Gastroesophageal sphincter (tissue), 4 donors: ENCODE data around the gene RAB44. TPM values are rescaled to one million over a fixed set of nuclear protein-coding genes. Genes with fewer than 3 reads are reported as not detected.

Experiments
- ATAC-seq: fragments of 150-250 bp; one replicate; pipeline ENCODE4 v1.9.1; 2016; ENCODE audit warnings: mild to moderate bottlenecking, moderate library complexity
- H3K27ac ChIP-seq, 4 donors: fragments of 200-600 bp; sonication (generic) in 3 of 4; 1 replicate in 3 of 4; 2 replicates in 1 of 4; pipeline ENCODE4 v1.5.1; 2016 to 2019
- H3K27me3 ChIP-seq: fragments of 200-600 bp; sonication (generic); one replicate; pipeline ENCODE4 v1.5.1; 2019
- H3K36me3 ChIP-seq, 2 donors: fragments of 200-600 bp; sonication (generic); one replicate each; pipeline ENCODE4 v1.5.1; 2019; ENCODE audit warnings: control low read depth in 1 of 2
- H3K4me1 ChIP-seq, 3 donors: fragments of 200-600 bp; sonication (generic); 1 replicate in 2 of 3; 2 replicates in 1 of 3; pipeline ENCODE4 v1.5.1; 2016 to 2019; ENCODE audit warnings: control low read depth in 2 of 3
- H3K4me3 ChIP-seq, 2 donors: fragments of 200-600 bp; sonication (generic); one replicate each; pipeline ENCODE4 v1.5.1; 2019; ENCODE audit warnings: mild to moderate bottlenecking in 1 of 2, moderate library complexity in 1 of 2
- H3K9me3 ChIP-seq, 3 donors: fragments of 200-600 bp; sonication (generic); one replicate each; pipeline ENCODE4 v1.5.1; 2017 to 2019; ENCODE audit warnings: control low read depth in 2 of 3
- CTCF ChIP-seq, 4 experiments: fragments of 200-600 bp in 2 of 4; fragments of 450-650 bp in 2 of 4; sonication (generic) in 1 of 4; IDR thresholded peaks; one replicate each; pipeline ENCODE4 v1.5.1; 2017 to 2019; ENCODE audit warnings: antibody characterized with exemption in 4 of 4, mild to moderate bottlenecking in 2 of 4, moderate library complexity in 2 of 4
- EP300 ChIP-seq: sonication (generic); formaldehyde crosslinking; IDR thresholded peaks from one replicate; pipeline ENCODE4 v1.6.1; 2017; ENCODE audit warnings: antibody characterized with exemption, mild to moderate bottlenecking
- POLR2A ChIP-seq, 2 donors: fragments of 450-650 bp; IDR thresholded peaks; one replicate each; pipeline ENCODE4 v1.6.1; 2017; ENCODE audit warnings: antibody characterized with exemption in 2 of 2, mild to moderate bottlenecking in 2 of 2, moderate library complexity in 1 of 2
- POLR2AphosphoS5 ChIP-seq: sonication (generic); formaldehyde crosslinking; IDR thresholded peaks from one replicate; pipeline ENCODE4 v1.6.1; 2017; ENCODE audit warnings: antibody characterized with exemption
- WGBS, 2 donors: methylation state at CpG; one replicate each; pipeline ENCODE4 v1.1.5; 2018; ENCODE audit warnings: low coverage in 1 of 2; 5-methylcytosine and 5-hydroxymethylcytosine counted together
- total RNA-seq, 4 donors: library from RNA; depleted of rRNA; stranded (reverse); fragments of >200 nt; gene quantifications; one replicate each; pipeline ENCODE4 v1.1.0, GENCODE V29; 2016

Gene RAB44
- total RNA-seq, 4 donors from 2014 or later: 0.67 to 1.6 (median 0.89) TPM; not detected in 1

GRCh38 chr6:36683656-36684446, 13.8 kb upstream of the RAB44 start:
- Histone ChIP-seq H3K27ac (no peak overlapping the region), H3K4me3 (no peak overlapping the region), H3K36me3 (peaks cover 0 to 55% of the 10 kb centered on the region in 2 donors), H3K4me1 (peaks cover 0 to 46% (median 7%) of the 10 kb centered on the region in 3 donors), H3K27me3 (no peaks in the 10 kb centered on the region), H3K9me3 (no peaks in the 10 kb centered on the region)
- 93% methylated on average over 2 of the region's 29 CpGs; no CpG with 5 or more reads in 1 of the 2 donors for WGBS, 2 donors
- TF ChIP-seq POLR2AphosphoS5 (no peak), EP300 (no peak), POLR2A (IDR thresholded peaks at IDR 0.05) (no peak), CTCF (IDR thresholded peaks at IDR 0.05) (no peak)
- no peak for ATAC-seq

GRCh38 chr6:36684447-36684812, 13.2 kb upstream of the RAB44 start:
- H3K4me1 ChIP-seq: peaks cover 0 to 46% (median 7%) of the 10 kb centered on the region in 3 donors
- WGBS, 2 donors: 95% methylated on average over 4 of the region's 6 CpGs; no CpG with 5 or more reads in 1 of the 2 donors
- no peak for ATAC-seq
- peaks cover 0 to 55% of the 10 kb centered on the region in 2 donors for H3K36me3 ChIP-seq
- TF ChIP-seq CTCF (IDR thresholded peaks at IDR 0.05) (no peak), POLR2AphosphoS5 (peak; percentile 2), POLR2A (IDR thresholded peaks at IDR 0.05) (no peak), EP300 (no peak)
- no peaks in the 10 kb centered on the region for H3K9me3 ChIP-seq
- no peaks in the 10 kb centered on the region for H3K27me3 ChIP-seq
- no peak overlapping the region for H3K4me3 ChIP-seq
- H3K27ac ChIP-seq: no peak overlapping the region

GRCh38 chr6:36685166-36685924, 12.3 kb upstream of the RAB44 start:
- ATAC-seq: no peak
- H3K27ac ChIP-seq: peak overlapping the region in 1 of 4 donors; percentile 34
- TF ChIP-seq POLR2AphosphoS5: no peak
- no peak for TF ChIP-seq EP300
- no peak for TF ChIP-seq CTCF (IDR thresholded peaks at IDR 0.05)
- TF ChIP-seq POLR2A (IDR thresholded peaks at IDR 0.05): no peak

GRCh38 chr6:36685926-36686667, 11.5 kb upstream of the RAB44 start:
- Histone ChIP-seq H3K27me3 (no peaks in the 10 kb centered on the region), H3K36me3 (peaks cover 0 to 55% of the 10 kb centered on the region in 2 donors), H3K4me1 (peaks cover 0 to 39% (median 3%) of the 10 kb centered on the region in 3 donors), H3K9me3 (no peaks in the 10 kb centered on the region), H3K27ac (peak overlapping the region in 1 of 4 donors; percentile 34), H3K4me3 (no peak overlapping the region)
- peak; percentile 37 for ATAC-seq
- TF ChIP-seq POLR2A (IDR thresholded peaks at IDR 0.05) (no peak), CTCF (IDR thresholded peaks at IDR 0.05) (no peak), POLR2AphosphoS5 (no peak), EP300 (no peak)
- 67 to 83% methylated on average over 3 to 8 of the region's 11 CpGs for WGBS, 2 donors

More at GRCh38 chr6:36685166-36685924, 12.3 kb upstream of the RAB44 start:
- Histone ChIP-seq H3K36me3 (peaks cover 0 to 55% of the 10 kb centered on the region in 2 donors), H3K27me3 (no peaks in the 10 kb centered on the region), H3K4me1 (peaks cover 0 to 46% (median 7%) of the 10 kb centered on the region in 3 donors), H3K4me3 (no peak overlapping the region), H3K9me3 (no peaks in the 10 kb centered on the region)
- 82 to 87% methylated on average over 9 to 13 of the region's 20 CpGs for WGBS, 2 donors
